K562 (cell line): ENCODE measurements around the gene TNNT2. TPM values are rescaled to one million over a fixed set of nuclear protein-coding genes. Genes with fewer than 3 reads are reported as not detected.

ENCODE experiments used
- ATAC-seq: fragments of 200-7000 bp; cut with Tn5 transposase; 3 replicates; pipeline ENCODE4 v1.9.1; 2020; ENCODE audit warnings: moderate library complexity
- BruUV-seq: library from RNA; stranded (reverse); fragments of 400-500 nt; replicated peaks from 2 replicates; lab custom pipeline; 2021; lab: Mats Ljungman, UMichigan
- CTCF ChIA-PET: fragments of 300-600 bp; formaldehyde crosslinking; extraction: SDS; loops from one replicate; lab custom pipeline; 2021; ENCODE audit warnings: low intra/inter-chr PET ratio; lab: Yijun Ruan, JAX
- POLR2A ChIA-PET: fragments of 300-600, 350-650 bp; sonication (Branson Sonifier 250); formaldehyde crosslinking; extraction: SDS; loops from one replicate; lab custom pipeline; 2021; ENCODE audit warnings: antibody characterized with exemption, inconsistent platforms; lab: Yijun Ruan, JAX
- DNase-seq, 4 experiments: peaks; one replicate each; pipeline versions ENCODE4 v3.0.0 to v3.0.0-alpha.2; 2011 to 2018; ENCODE audit warnings: low spot score in 3 of 4, mixed read lengths in 3 of 4; ENCODE audit errors: extremely low read depth in 1 of 4
- FAIRE-seq: peaks from 2 replicates; lab custom pipeline; 2011; peaks lifted over from hg19 to GRCh38; lab: Jason Lieb, UNC
- H2AFZ ChIP-seq: 2 replicates; pipeline ENCODE4 v1.6.0; 2011; ENCODE audit warnings: low read depth, low read length, control low read depth, inconsistent platforms
- H3K27ac ChIP-seq: fragments of 200-600 bp; 3 replicates; pipeline ENCODE4 v1.8.0; 2011; ENCODE audit warnings: low read depth, mild to moderate bottlenecking, control low read depth, inconsistent platforms, low read length, moderate library complexity, mixed read lengths; ENCODE audit errors: extremely low read depth
- H3K27me3 ChIP-seq, 2 experiments: fragments of 300-600 bp in 1 of 2; 2 replicates in 1 of 2; 3 replicates in 1 of 2; pipeline versions ENCODE4 v1.6.0 to v1.8.0; 2011; ENCODE audit warnings: inconsistent platforms in 2 of 2, low read length in 2 of 2, mild to moderate bottlenecking in 1 of 2, mixed read lengths in 1 of 2, moderate library complexity in 1 of 2; ENCODE audit not compliant: control insufficient read depth in 2 of 2, insufficient read depth in 2 of 2
- H3K36me3 ChIP-seq: fragments of 300-600 bp; 3 replicates; pipeline ENCODE4 v1.8.0; 2011; ENCODE audit warnings: mild to moderate bottlenecking, low read length, inconsistent platforms; ENCODE audit not compliant: control insufficient read depth, insufficient read depth
- H3K4me1 ChIP-seq, 2 experiments: fragments of 200-600 bp in 1 of 2; replicated peaks in 1 of 2; 2 replicates in 1 of 2; 3 replicates in 1 of 2; pipeline versions ENCODE4 v1.5.1 to v1.8.0; 2011; ENCODE audit warnings: inconsistent platforms in 2 of 2, low read length in 2 of 2, mild to moderate bottlenecking in 1 of 2, mixed read lengths in 1 of 2, moderate library complexity in 1 of 2; ENCODE audit not compliant: control insufficient read depth in 2 of 2, insufficient read depth in 2 of 2
- H3K4me2 ChIP-seq: 2 replicates; pipeline ENCODE4 v1.6.1; 2011; ENCODE audit warnings: low read length, control low read depth, inconsistent platforms, mixed read lengths; ENCODE audit not compliant: insufficient read depth
- H3K4me3 ChIP-seq: fragments of 200-600 bp; sonication (generic), shearing (Covaris generic); 2 replicates; pipeline ENCODE4 v1.5.1; 2016; ENCODE audit warnings: control low read depth, inconsistent platforms
- H3K79me2 ChIP-seq: fragments of 200-600 bp; 3 replicates; pipeline ENCODE4 v1.8.0; 2011; ENCODE audit warnings: low read length, inconsistent platforms; ENCODE audit not compliant: control insufficient read depth, insufficient read depth
- H3K9ac ChIP-seq, 2 experiments: 2 replicates each; pipeline versions ENCODE4 v1.6.0 to v1.6.1; 2011; ENCODE audit warnings: low read depth in 2 of 2, low read length in 2 of 2, control low read depth in 1 of 2, inconsistent platforms in 1 of 2, mild to moderate bottlenecking in 1 of 2, mixed read lengths in 1 of 2; ENCODE audit not compliant: insufficient read depth in 1 of 2
- H3K9me1 ChIP-seq: one replicate; pipeline ENCODE4 v1.6.0; 2011; ENCODE audit warnings: inconsistent platforms, mild to moderate bottlenecking, low read length, moderate library complexity; ENCODE audit not compliant: control insufficient read depth, insufficient read depth
- H3K9me3 ChIP-seq: replicated peaks from 2 replicates; pipeline ENCODE4 v1.5.1; 2011; ENCODE audit warnings: low read depth, low read length, inconsistent platforms; ENCODE audit not compliant: control insufficient read depth, insufficient read depth
- H4K20me1 ChIP-seq: replicated peaks from 2 replicates; pipeline ENCODE4 v1.6.1; 2011; ENCODE audit warnings: low read length, inconsistent platforms, mixed read lengths; ENCODE audit not compliant: control insufficient read depth, insufficient read depth
- ZKSCAN3 ChIP-seq: fragments of 250-450 bp; sonication (Bioruptor Pico); IDR thresholded peaks from 2 replicates; pipeline ENCODE4 v1.4.0; 2020
- WGBS: fragments of 100-300 bp; shearing (Covaris generic); methylation state at CpG from one replicate; pipeline ENCODE4 v1.1.6; 2016; ENCODE audit warnings: low coverage, mixed read lengths; ENCODE audit not compliant: insufficient coverage; ENCODE audit errors: missing lambda C conversion rate; 5-methylcytosine and 5-hydroxymethylcytosine counted together
- in situ Hi-C: fragments of 300-500 bp; cut with MboI; formaldehyde crosslinking; loops from 4 replicates; pipeline ENCODE4 v1.15.0; 2018; ENCODE audit warnings: inconsistent platforms, mixed read lengths
- intact Hi-C: fragments of 100-400 bp; cut with micrococcal nuclease; formaldehyde crosslinking; loops from 2 replicates; pipeline ENCODE4 v1.14.2; 2022
- polyA plus RNA-seq, 8 experiments: library from polyadenylated mRNA; depleted of rRNA in 4 of 8; stranded (reverse) in 5 of 8; unstranded in 3 of 8; fragments of >200 nt; fragmentation: Nextera tagmentation in 2 of 8; fragmentation: Illumina TruSeq in 1 of 8; extraction: Ambion mirVana in 2 of 8; extraction: Trizol in 1 of 8; gene quantifications; 2 replicates each; pipeline versions ENCODE4 v1.2.1 to v1.2.3, GENCODE V29; 2011 to 2014; ENCODE audit warnings: inconsistent platforms in 1 of 8, missing spikeins in 1 of 8
- total RNA-seq, 7 experiments: library from RNA; depleted of rRNA in 6 of 7; stranded (reverse); fragments of >200 nt in 6 of 7; fragmentation: Illumina TruSeq in 2 of 7; extraction: Trizol in 2 of 7; gene quantifications; 2 replicates each; pipeline versions ENCODE4 v1.2.1 to v1.2.3, GENCODE V29; 2011 to 2021; ENCODE audit warnings: low replicate concordance in 1 of 7
- TF ChIP-seq, protein P1 (sequence below): fragments of 450-650 bp; IDR thresholded peaks from 2 replicates; pipeline ENCODE4 v1.6.1; 2016; ENCODE audit warnings: mild to moderate bottlenecking, moderate library complexity
- TF ChIP-seq, protein P2 (sequence below), 3 experiments: fragments of 200-800 bp in 1 of 3; fragments of 250-450 bp in 1 of 3; fragments of 450-650 bp in 1 of 3; sonication (Bioruptor Pico) in 1 of 3; sonication (Bioruptor generic) in 1 of 3; formaldehyde crosslinking in 1 of 3; IDR thresholded peaks; 2 replicates each; pipeline versions ENCODE4 v1.6.1 to v1.8.0; 2016 to 2022; ENCODE audit warnings: mild to moderate bottlenecking in 2 of 3, missing genetic modification characterization in 2 of 3, missing compliant biosample characterization in 1 of 3, moderate library complexity in 1 of 3

The TNNT2 gene
- total and polyA plus RNA-seq, 9 of the 15 experiments (the other 6 are each of a cell fraction or from before 2014, with no cell fraction given): not detected

DNA sequence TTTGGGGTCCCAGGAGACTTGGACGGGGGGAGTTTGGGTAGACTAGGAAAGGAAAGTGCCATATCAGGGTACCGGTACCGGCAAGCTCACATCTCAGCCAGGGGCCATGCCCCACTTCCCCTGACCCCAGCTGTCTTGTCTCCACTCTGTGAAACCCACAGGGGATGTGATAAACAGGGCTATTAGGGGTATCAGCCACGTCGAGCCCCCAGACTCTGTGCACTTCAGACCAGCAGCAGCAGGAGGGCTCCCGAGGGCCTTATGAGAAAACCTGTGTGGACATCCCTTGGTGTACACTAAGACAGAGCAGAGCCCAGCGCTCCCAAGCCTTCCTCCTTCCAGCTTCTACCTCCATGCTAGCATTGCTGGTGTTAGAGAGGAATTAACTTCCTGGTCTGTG, 46.3 kb downstream of the TNNT2 start:
- no peaks in the 10 kb centered on the region for H3K9me1 ChIP-seq
- TF ChIP-seq, protein P1, sequence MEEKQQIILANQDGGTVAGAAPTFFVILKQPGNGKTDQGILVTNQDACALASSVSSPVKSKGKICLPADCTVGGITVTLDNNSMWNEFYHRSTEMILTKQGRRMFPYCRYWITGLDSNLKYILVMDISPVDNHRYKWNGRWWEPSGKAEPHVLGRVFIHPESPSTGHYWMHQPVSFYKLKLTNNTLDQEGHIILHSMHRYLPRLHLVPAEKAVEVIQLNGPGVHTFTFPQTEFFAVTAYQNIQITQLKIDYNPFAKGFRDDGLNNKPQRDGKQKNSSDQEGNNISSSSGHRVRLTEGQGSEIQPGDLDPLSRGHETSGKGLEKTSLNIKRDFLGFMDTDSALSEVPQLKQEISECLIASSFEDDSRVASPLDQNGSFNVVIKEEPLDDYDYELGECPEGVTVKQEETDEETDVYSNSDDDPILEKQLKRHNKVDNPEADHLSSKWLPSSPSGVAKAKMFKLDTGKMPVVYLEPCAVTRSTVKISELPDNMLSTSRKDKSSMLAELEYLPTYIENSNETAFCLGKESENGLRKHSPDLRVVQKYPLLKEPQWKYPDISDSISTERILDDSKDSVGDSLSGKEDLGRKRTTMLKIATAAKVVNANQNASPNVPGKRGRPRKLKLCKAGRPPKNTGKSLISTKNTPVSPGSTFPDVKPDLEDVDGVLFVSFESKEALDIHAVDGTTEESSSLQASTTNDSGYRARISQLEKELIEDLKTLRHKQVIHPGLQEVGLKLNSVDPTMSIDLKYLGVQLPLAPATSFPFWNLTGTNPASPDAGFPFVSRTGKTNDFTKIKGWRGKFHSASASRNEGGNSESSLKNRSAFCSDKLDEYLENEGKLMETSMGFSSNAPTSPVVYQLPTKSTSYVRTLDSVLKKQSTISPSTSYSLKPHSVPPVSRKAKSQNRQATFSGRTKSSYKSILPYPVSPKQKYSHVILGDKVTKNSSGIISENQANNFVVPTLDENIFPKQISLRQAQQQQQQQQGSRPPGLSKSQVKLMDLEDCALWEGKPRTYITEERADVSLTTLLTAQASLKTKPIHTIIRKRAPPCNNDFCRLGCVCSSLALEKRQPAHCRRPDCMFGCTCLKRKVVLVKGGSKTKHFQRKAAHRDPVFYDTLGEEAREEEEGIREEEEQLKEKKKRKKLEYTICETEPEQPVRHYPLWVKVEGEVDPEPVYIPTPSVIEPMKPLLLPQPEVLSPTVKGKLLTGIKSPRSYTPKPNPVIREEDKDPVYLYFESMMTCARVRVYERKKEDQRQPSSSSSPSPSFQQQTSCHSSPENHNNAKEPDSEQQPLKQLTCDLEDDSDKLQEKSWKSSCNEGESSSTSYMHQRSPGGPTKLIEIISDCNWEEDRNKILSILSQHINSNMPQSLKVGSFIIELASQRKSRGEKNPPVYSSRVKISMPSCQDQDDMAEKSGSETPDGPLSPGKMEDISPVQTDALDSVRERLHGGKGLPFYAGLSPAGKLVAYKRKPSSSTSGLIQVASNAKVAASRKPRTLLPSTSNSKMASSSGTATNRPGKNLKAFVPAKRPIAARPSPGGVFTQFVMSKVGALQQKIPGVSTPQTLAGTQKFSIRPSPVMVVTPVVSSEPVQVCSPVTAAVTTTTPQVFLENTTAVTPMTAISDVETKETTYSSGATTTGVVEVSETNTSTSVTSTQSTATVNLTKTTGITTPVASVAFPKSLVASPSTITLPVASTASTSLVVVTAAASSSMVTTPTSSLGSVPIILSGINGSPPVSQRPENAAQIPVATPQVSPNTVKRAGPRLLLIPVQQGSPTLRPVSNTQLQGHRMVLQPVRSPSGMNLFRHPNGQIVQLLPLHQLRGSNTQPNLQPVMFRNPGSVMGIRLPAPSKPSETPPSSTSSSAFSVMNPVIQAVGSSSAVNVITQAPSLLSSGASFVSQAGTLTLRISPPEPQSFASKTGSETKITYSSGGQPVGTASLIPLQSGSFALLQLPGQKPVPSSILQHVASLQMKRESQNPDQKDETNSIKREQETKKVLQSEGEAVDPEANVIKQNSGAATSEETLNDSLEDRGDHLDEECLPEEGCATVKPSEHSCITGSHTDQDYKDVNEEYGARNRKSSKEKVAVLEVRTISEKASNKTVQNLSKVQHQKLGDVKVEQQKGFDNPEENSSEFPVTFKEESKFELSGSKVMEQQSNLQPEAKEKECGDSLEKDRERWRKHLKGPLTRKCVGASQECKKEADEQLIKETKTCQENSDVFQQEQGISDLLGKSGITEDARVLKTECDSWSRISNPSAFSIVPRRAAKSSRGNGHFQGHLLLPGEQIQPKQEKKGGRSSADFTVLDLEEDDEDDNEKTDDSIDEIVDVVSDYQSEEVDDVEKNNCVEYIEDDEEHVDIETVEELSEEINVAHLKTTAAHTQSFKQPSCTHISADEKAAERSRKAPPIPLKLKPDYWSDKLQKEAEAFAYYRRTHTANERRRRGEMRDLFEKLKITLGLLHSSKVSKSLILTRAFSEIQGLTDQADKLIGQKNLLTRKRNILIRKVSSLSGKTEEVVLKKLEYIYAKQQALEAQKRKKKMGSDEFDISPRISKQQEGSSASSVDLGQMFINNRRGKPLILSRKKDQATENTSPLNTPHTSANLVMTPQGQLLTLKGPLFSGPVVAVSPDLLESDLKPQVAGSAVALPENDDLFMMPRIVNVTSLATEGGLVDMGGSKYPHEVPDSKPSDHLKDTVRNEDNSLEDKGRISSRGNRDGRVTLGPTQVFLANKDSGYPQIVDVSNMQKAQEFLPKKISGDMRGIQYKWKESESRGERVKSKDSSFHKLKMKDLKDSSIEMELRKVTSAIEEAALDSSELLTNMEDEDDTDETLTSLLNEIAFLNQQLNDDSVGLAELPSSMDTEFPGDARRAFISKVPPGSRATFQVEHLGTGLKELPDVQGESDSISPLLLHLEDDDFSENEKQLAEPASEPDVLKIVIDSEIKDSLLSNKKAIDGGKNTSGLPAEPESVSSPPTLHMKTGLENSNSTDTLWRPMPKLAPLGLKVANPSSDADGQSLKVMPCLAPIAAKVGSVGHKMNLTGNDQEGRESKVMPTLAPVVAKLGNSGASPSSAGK: no peak
- TF ChIP-seq, protein P2, sequence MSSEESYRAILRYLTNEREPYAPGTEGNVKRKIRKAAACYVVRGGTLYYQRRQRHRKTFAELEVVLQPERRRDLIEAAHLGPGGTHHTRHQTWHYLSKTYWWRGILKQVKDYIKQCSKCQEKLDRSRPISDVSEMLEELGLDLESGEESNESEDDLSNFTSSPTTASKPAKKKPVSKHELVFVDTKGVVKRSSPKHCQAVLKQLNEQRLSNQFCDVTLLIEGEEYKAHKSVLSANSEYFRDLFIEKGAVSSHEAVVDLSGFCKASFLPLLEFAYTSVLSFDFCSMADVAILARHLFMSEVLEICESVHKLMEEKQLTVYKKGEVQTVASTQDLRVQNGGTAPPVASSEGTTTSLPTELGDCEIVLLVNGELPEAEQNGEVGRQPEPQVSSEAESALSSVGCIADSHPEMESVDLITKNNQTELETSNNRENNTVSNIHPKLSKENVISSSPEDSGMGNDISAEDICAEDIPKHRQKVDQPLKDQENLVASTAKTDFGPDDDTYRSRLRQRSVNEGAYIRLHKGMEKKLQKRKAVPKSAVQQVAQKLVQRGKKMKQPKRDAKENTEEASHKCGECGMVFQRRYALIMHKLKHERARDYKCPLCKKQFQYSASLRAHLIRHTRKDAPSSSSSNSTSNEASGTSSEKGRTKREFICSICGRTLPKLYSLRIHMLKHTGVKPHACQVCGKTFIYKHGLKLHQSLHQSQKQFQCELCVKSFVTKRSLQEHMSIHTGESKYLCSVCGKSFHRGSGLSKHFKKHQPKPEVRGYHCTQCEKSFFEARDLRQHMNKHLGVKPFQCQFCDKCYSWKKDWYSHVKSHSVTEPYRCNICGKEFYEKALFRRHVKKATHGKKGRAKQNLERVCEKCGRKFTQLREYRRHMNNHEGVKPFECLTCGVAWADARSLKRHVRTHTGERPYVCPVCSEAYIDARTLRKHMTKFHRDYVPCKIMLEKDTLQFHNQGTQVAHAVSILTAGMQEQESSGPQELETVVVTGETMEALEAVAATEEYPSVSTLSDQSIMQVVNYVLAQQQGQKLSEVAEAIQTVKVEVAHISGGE (CRISPR knock-in tag; IDR thresholded peaks at IDR 0.05): no peak
- no peak for TF ChIP-seq ZKSCAN3 (CRISPR knock-in tag)
- 1% methylated on average over 7 of the region's 7 CpGs for WGBS
- in situ Hi-C loops (no loop called here), intact Hi-C loops (no loop called here)
- no peaks in the 10 kb centered on the region for H3K4me1 ChIP-seq
- DNase-seq (no peak), FAIRE-seq (no peak), ATAC-seq (no peak)
- H3K4me2 ChIP-seq: no peak overlapping the region
- H2AFZ ChIP-seq: no peak overlapping the region
- H3K9me3 ChIP-seq: no peaks in the 10 kb centered on the region
- H3K27ac ChIP-seq: no peak overlapping the region
- H3K4me3 ChIP-seq: no peak overlapping the region
- no TSS peak for BruUV-seq
- H3K36me3 ChIP-seq: no peaks in the 10 kb centered on the region
- H4K20me1 ChIP-seq: no peaks in the 10 kb centered on the region; the same call in 1 of the 2 replicates
- CTCF ChIA-PET: no interaction called here
- H3K9ac ChIP-seq: no peak overlapping the region
- POLR2A ChIA-PET: interaction anchor here (0.8 to 1.2 kb wide), 2 partner anchors 10 to 18 kb away, joined by 3 read pairs; no protein-coding TSS in a partner anchor
- H3K79me2 ChIP-seq: no peaks in the 10 kb centered on the region
- H3K27me3 ChIP-seq: peaks cover 24 to 66% of the 10 kb centered on the region in 2 experiments
